Measurements from ENCODE around the gene SPRED2.

The SPRED2 gene

GRCh38 chr2:65465124-65465523 is 32.7 kb upstream of the SPRED2 start:
- Histone ChIP-seq H3K27ac (ENCODE audit: low read length) (no peak overlapping the region), H3K27me3 (ENCODE audit: low read depth, low read length) (no peaks in the 10 kb centered on the region)

GRCh38 chr2:65464604-65465003 is 32.2 kb upstream of the SPRED2 start:
- H3K4me3 ChIP-seq (ENCODE audit: low read depth in 1 of 2, low read length in 2 of 2), result no peak overlapping the region
- H3K27ac ChIP-seq (ENCODE audit: low read length), result no peak overlapping the region
- no peaks in the 10 kb centered on the region for H3K36me3 ChIP-seq (ENCODE audit: control insufficient read depth in 1 of 2, insufficient read depth in 2 of 2, low read length in 2 of 2)
- H3K9me3 ChIP-seq (ENCODE audit: control insufficient read depth in 1 of 2, low read length in 2 of 2), result no peaks in the 10 kb centered on the region
- H3K27me3 ChIP-seq (ENCODE audit: low read depth, low read length), result no peaks in the 10 kb centered on the region
- H3K4me1 ChIP-seq (ENCODE audit: control insufficient read depth in 1 of 2, insufficient read depth in 2 of 2, low read length in 2 of 2), result no peaks in the 10 kb centered on the region

More at GRCh38 chr2:65465124-65465523, 32.7 kb upstream of the SPRED2 start:
- Histone ChIP-seq H3K4me3 (ENCODE audit: low read depth in 1 of 2, low read length in 2 of 2) (no peak overlapping the region), H3K9me3 (ENCODE audit: control insufficient read depth in 1 of 2, low read length in 2 of 2) (no peaks in the 10 kb centered on the region), H3K4me1 (ENCODE audit: control insufficient read depth in 1 of 2, insufficient read depth in 2 of 2, low read length in 2 of 2) (no peaks in the 10 kb centered on the region), H3K36me3 (ENCODE audit: control insufficient read depth in 1 of 2, insufficient read depth in 2 of 2, low read length in 2 of 2) (no peaks in the 10 kb centered on the region)

- H3K36me3 ChIP-seq (ENCODE audit: control insufficient read depth in 1 of 2, insufficient read depth in 2 of 2, low read length in 2 of 2), result no peaks in the 10 kb centered on the region
- H3K27me3 ChIP-seq (ENCODE audit: low read depth, low read length), result no peaks in the 10 kb centered on the region
- no peak overlapping the region for H3K27ac ChIP-seq (ENCODE audit: low read length)
Measured at GRCh38 chr2:65458999-65459398, 26.6 kb upstream of the SPRED2 start.

GRCh38 chr2:65456886-65457285 is 24.5 kb upstream of the SPRED2 start:
- no peaks in the 10 kb centered on the region for H3K4me1 ChIP-seq (ENCODE audit: control insufficient read depth in 1 of 2, insufficient read depth in 2 of 2, low read length in 2 of 2)
- H3K36me3 ChIP-seq (ENCODE audit: control insufficient read depth in 1 of 2, insufficient read depth in 2 of 2, low read length in 2 of 2), result no peaks in the 10 kb centered on the region
- no peaks in the 10 kb centered on the region for H3K27me3 ChIP-seq (ENCODE audit: low read depth, low read length)
- H3K27ac ChIP-seq (ENCODE audit: low read length), result no peak overlapping the region
- no peak overlapping the region for H3K4me3 ChIP-seq (ENCODE audit: low read depth in 1 of 2, low read length in 2 of 2)
- H3K9me3 ChIP-seq (ENCODE audit: control insufficient read depth in 1 of 2, low read length in 2 of 2), result no peaks in the 10 kb centered on the region

More at GRCh38 chr2:65458999-65459398, 26.6 kb upstream of the SPRED2 start:
- H3K9me3 ChIP-seq (ENCODE audit: control insufficient read depth in 1 of 2, low read length in 2 of 2), result no peaks in the 10 kb centered on the region
- H3K4me3 ChIP-seq (ENCODE audit: low read depth in 1 of 2, low read length in 2 of 2), result no peak overlapping the region
- no peaks in the 10 kb centered on the region for H3K4me1 ChIP-seq (ENCODE audit: control insufficient read depth in 1 of 2, insufficient read depth in 2 of 2, low read length in 2 of 2)

- Histone ChIP-seq H3K36me3 (ENCODE audit: control insufficient read depth in 1 of 2, insufficient read depth in 2 of 2, low read length in 2 of 2) (no peaks in the 10 kb centered on the region), H3K27ac (ENCODE audit: low read length) (no peak overlapping the region), H3K27me3 (ENCODE audit: low read depth, low read length) (no peaks in the 10 kb centered on the region), H3K4me1 (ENCODE audit: control insufficient read depth in 1 of 2, insufficient read depth in 2 of 2, low read length in 2 of 2) (no peaks in the 10 kb centered on the region), H3K4me3 (ENCODE audit: low read depth in 1 of 2, low read length in 2 of 2) (no peak overlapping the region), H3K9me3 (ENCODE audit: control insufficient read depth in 1 of 2, low read length in 2 of 2) (no peaks in the 10 kb centered on the region)
Measured at GRCh38 chr2:65456064-65456463, 23.7 kb upstream of the SPRED2 start.

- H3K36me3 ChIP-seq (ENCODE audit: control insufficient read depth in 1 of 2, insufficient read depth in 2 of 2, low read length in 2 of 2), result no peaks in the 10 kb centered on the region
- no peak overlapping the region for H3K4me3 ChIP-seq (ENCODE audit: low read depth in 1 of 2, low read length in 2 of 2)
- no peak overlapping the region for H3K27ac ChIP-seq (ENCODE audit: low read length)
- no peaks in the 10 kb centered on the region for H3K27me3 ChIP-seq (ENCODE audit: low read depth, low read length)
- no peaks in the 10 kb centered on the region for H3K4me1 ChIP-seq (ENCODE audit: control insufficient read depth in 1 of 2, insufficient read depth in 2 of 2, low read length in 2 of 2)
- no peaks in the 10 kb centered on the region for H3K9me3 ChIP-seq (ENCODE audit: control insufficient read depth in 1 of 2, low read length in 2 of 2)
Measured at GRCh38 chr2:65453916-65454315, 21.5 kb upstream of the SPRED2 start.

GRCh38 chr2:65452150-65452895 is 19.9 kb upstream of the SPRED2 start:
- H3K27me3 ChIP-seq (ENCODE audit: low read depth, low read length), result no peaks in the 10 kb centered on the region
- no peak overlapping the region for H3K27ac ChIP-seq (ENCODE audit: low read length)

GRCh38 chr2:65450810-65451209 is 18.4 kb upstream of the SPRED2 start:
- H3K27ac ChIP-seq (ENCODE audit: low read length), result no peak overlapping the region
- no peaks in the 10 kb centered on the region for H3K9me3 ChIP-seq (ENCODE audit: control insufficient read depth in 1 of 2, low read length in 2 of 2)

More at GRCh38 chr2:65452150-65452895, 19.9 kb upstream of the SPRED2 start:
- Histone ChIP-seq H3K36me3 (ENCODE audit: control insufficient read depth in 1 of 2, insufficient read depth in 2 of 2, low read length in 2 of 2) (no peaks in the 10 kb centered on the region), H3K4me1 (ENCODE audit: control insufficient read depth in 1 of 2, insufficient read depth in 2 of 2, low read length in 2 of 2) (no peaks in the 10 kb centered on the region), H3K9me3 (ENCODE audit: control insufficient read depth in 1 of 2, low read length in 2 of 2) (no peaks in the 10 kb centered on the region), H3K4me3 (ENCODE audit: low read depth in 1 of 2, low read length in 2 of 2) (no peak overlapping the region)

GRCh38 chr2:65450393-65450792 is 18.0 kb upstream of the SPRED2 start:
- H3K27ac ChIP-seq (ENCODE audit: low read length), result no peak overlapping the region

More at GRCh38 chr2:65450810-65451209, 18.4 kb upstream of the SPRED2 start:
- H3K4me3 ChIP-seq (ENCODE audit: low read depth in 1 of 2, low read length in 2 of 2), result no peak overlapping the region
- H3K36me3 ChIP-seq (ENCODE audit: control insufficient read depth in 1 of 2, insufficient read depth in 2 of 2, low read length in 2 of 2), result no peaks in the 10 kb centered on the region
- no peaks in the 10 kb centered on the region for H3K4me1 ChIP-seq (ENCODE audit: control insufficient read depth in 1 of 2, insufficient read depth in 2 of 2, low read length in 2 of 2)
- H3K27me3 ChIP-seq (ENCODE audit: low read depth, low read length), result no peaks in the 10 kb centered on the region

GRCh38 chr2:65443509-65444186 is 11.2 kb upstream of the SPRED2 start:
- Histone ChIP-seq H3K27ac (ENCODE audit: low read length) (no peak overlapping the region), H3K27me3 (ENCODE audit: low read depth, low read length) (no peaks in the 10 kb centered on the region), H3K4me1 (ENCODE audit: control insufficient read depth in 1 of 2, insufficient read depth in 2 of 2, low read length in 2 of 2) (no peaks in the 10 kb centered on the region), H3K4me3 (ENCODE audit: low read depth in 1 of 2, low read length in 2 of 2) (no peak overlapping the region), H3K9me3 (ENCODE audit: control insufficient read depth in 1 of 2, low read length in 2 of 2) (no peaks in the 10 kb centered on the region), H3K36me3 (ENCODE audit: control insufficient read depth in 1 of 2, insufficient read depth in 2 of 2, low read length in 2 of 2) (no peaks in the 10 kb centered on the region)

More at GRCh38 chr2:65450393-65450792, 18.0 kb upstream of the SPRED2 start:
- Histone ChIP-seq H3K4me1 (ENCODE audit: control insufficient read depth in 1 of 2, insufficient read depth in 2 of 2, low read length in 2 of 2) (no peaks in the 10 kb centered on the region), H3K9me3 (ENCODE audit: control insufficient read depth in 1 of 2, low read length in 2 of 2) (no peaks in the 10 kb centered on the region), H3K36me3 (ENCODE audit: control insufficient read depth in 1 of 2, insufficient read depth in 2 of 2, low read length in 2 of 2) (no peaks in the 10 kb centered on the region), H3K4me3 (ENCODE audit: low read depth in 1 of 2, low read length in 2 of 2) (no peak overlapping the region), H3K27me3 (ENCODE audit: low read depth, low read length) (no peaks in the 10 kb centered on the region)

GRCh38 chr2:65442420-65443020 is 10.1 kb upstream of the SPRED2 start:
- H3K4me1 ChIP-seq (ENCODE audit: control insufficient read depth in 1 of 2, insufficient read depth in 2 of 2, low read length in 2 of 2), result no peaks in the 10 kb centered on the region
- H3K4me3 ChIP-seq (ENCODE audit: low read depth in 1 of 2, low read length in 2 of 2), result no peak overlapping the region
- no peaks in the 10 kb centered on the region for H3K36me3 ChIP-seq (ENCODE audit: control insufficient read depth in 1 of 2, insufficient read depth in 2 of 2, low read length in 2 of 2)
- H3K27me3 ChIP-seq (ENCODE audit: low read depth, low read length), result no peaks in the 10 kb centered on the region
- H3K27ac ChIP-seq (ENCODE audit: low read length), result no peak overlapping the region
- H3K9me3 ChIP-seq (ENCODE audit: control insufficient read depth in 1 of 2, low read length in 2 of 2), result no peaks in the 10 kb centered on the region

All from muscle layer of duodenum (tissue), 2 donors.